Liver (tissue), 9 donors: ENCODE results near the gene CAB39. TPM values are rescaled to one million over a fixed set of nuclear protein-coding genes. Genes with fewer than 3 reads are reported as not detected.

ENCODE experiments used
- DNase-seq: peaks from one replicate; pipeline ENCODE4 v3.0.0-alpha.2; 2017; ENCODE audit warnings: low spot score
- H3K27ac ChIP-seq, 2 donors: one replicate each; pipeline ENCODE4 v1.7.0; 2013; ENCODE audit warnings: inconsistent platforms in 2 of 2, low read length in 2 of 2, control low read depth in 1 of 2, low read depth in 1 of 2, mild to moderate bottlenecking in 1 of 2
- H3K27me3 ChIP-seq, 4 donors: one replicate each; pipeline versions ENCODE4 v1.6.1 to v1.7.0; 2013; ENCODE audit warnings: low read length in 3 of 4, inconsistent platforms in 1 of 4, mild to moderate bottlenecking in 1 of 4, moderate library complexity in 1 of 4; ENCODE audit not compliant: control insufficient read depth in 4 of 4, insufficient read depth in 4 of 4
- H3K36me3 ChIP-seq, 4 donors: one replicate each; pipeline versions ENCODE4 v1.6.1 to v1.7.0; 2013; ENCODE audit warnings: low read length in 3 of 4, mild to moderate bottlenecking in 3 of 4, low read depth in 1 of 4, moderate library complexity in 1 of 4; ENCODE audit not compliant: control insufficient read depth in 4 of 4, insufficient read depth in 3 of 4
- H3K4me1 ChIP-seq, 4 donors: one replicate each; pipeline versions ENCODE4 v1.6.1 to v1.7.0; 2013; ENCODE audit warnings: low read length in 3 of 4, mild to moderate bottlenecking in 3 of 4, moderate library complexity in 1 of 4; ENCODE audit not compliant: control insufficient read depth in 4 of 4, insufficient read depth in 4 of 4
- H3K4me3 ChIP-seq, 3 donors: one replicate each; pipeline versions ENCODE4 v1.6.1 to v1.7.0; 2013; ENCODE audit warnings: low read length in 3 of 3, control low read depth in 1 of 3, low read depth in 1 of 3, mild to moderate bottlenecking in 1 of 3
- H3K9ac ChIP-seq, 2 donors: one replicate each; pipeline ENCODE4 v1.7.0; 2013; ENCODE audit warnings: low read length in 2 of 2, mild to moderate bottlenecking in 2 of 2, moderate library complexity in 2 of 2, control low read depth in 1 of 2, low read depth in 1 of 2
- H3K9me3 ChIP-seq, 4 donors: one replicate each; pipeline versions ENCODE4 v1.6.1 to v1.7.0; 2013; ENCODE audit warnings: low read length in 3 of 4; ENCODE audit not compliant: control insufficient read depth in 4 of 4
- EGR1 ChIP-seq, 2 donors: IDR thresholded peaks; 2 replicates each; pipeline ENCODE4 v1.6.1; 2016 to 2018; ENCODE audit warnings: antibody characterized with exemption in 2 of 2, low read depth in 2 of 2
- FOXA1 ChIP-seq: IDR thresholded peaks from 2 replicates; pipeline ENCODE4 v1.6.1; 2016; ENCODE audit warnings: antibody characterized with exemption
- FOXA2 ChIP-seq: IDR thresholded peaks from 2 replicates; pipeline ENCODE4 v1.6.1; 2016; ENCODE audit warnings: antibody characterized with exemption
- GABPA ChIP-seq, 2 donors: IDR thresholded peaks in 1 of 2; conservative IDR thresholded peaks in 1 of 2; 2 replicates each; pipeline ENCODE4 v1.6.1; 2016; ENCODE audit warnings: antibody characterized with exemption in 2 of 2, mild to moderate bottlenecking in 1 of 2, moderate library complexity in 1 of 2
- HNF4A ChIP-seq, 2 donors: conservative IDR thresholded peaks; 2 replicates each; pipeline ENCODE4 v1.6.1; 2016; ENCODE audit warnings: antibody characterized with exemption in 2 of 2, mild to moderate bottlenecking in 2 of 2
- HNF4G ChIP-seq: IDR thresholded peaks from 2 replicates; pipeline ENCODE4 v1.6.1; 2016; ENCODE audit warnings: antibody characterized with exemption
- NR2F2 ChIP-seq: IDR thresholded peaks from 2 replicates; pipeline ENCODE4 v1.6.1; 2016; ENCODE audit warnings: antibody characterized with exemption
- RXRA ChIP-seq, 2 donors: IDR thresholded peaks; 2 replicates each; pipeline ENCODE4 v1.6.1; 2017 to 2018; ENCODE audit warnings: antibody characterized with exemption in 2 of 2, mild to moderate bottlenecking in 1 of 2
- SP1 ChIP-seq: IDR thresholded peaks from 2 replicates; pipeline ENCODE4 v1.6.1; 2018; ENCODE audit warnings: antibody characterized with exemption, mild to moderate bottlenecking
- YY1 ChIP-seq: IDR thresholded peaks from 2 replicates; pipeline ENCODE4 v1.6.1; 2016; ENCODE audit warnings: antibody characterized with exemption, mild to moderate bottlenecking
- WGBS: extraction: QIAGEN DNeasy Blood & Tissue Kit; methylation state at CpG from one replicate; pipeline ENCODE4 v1.1.7; 2013; 5-methylcytosine and 5-hydroxymethylcytosine counted together
- polyA plus RNA-seq, 2 donors: library from polyadenylated mRNA; stranded (reverse) in 1 of 2; unstranded in 1 of 2; fragments of 200-250 nt in 1 of 2; fragments of >200 nt in 1 of 2; fragmentation: Nextera tagmentation in 1 of 2; extraction: Ambion mirVana in 1 of 2; gene quantifications; one replicate each; pipeline versions ENCODE4 v1.2.1 to v1.2.3, GENCODE V29; 2013 to 2015
- total RNA-seq, 2 donors: library from RNA; depleted of rRNA; stranded (reverse); fragments of >200 nt; gene quantifications; one replicate each; pipeline ENCODE4 v1.2.3, GENCODE V29; 2014
- TF ChIP-seq, protein P1 (sequence below): fragments of 150-350 bp; IDR thresholded peaks from 2 replicates; pipeline ENCODE4 v1.5.1; 2017; ENCODE audit warnings: improper control_type of control experiment, low read depth, low read length; ENCODE audit not compliant: missing input control
- TF ChIP-seq, protein P2 (sequence below): IDR thresholded peaks from 2 replicates; pipeline ENCODE4 v1.6.1; 2016; ENCODE audit warnings: antibody characterized with exemption, mild to moderate bottlenecking
- TF ChIP-seq, protein P3 (sequence below): IDR thresholded peaks from 2 replicates; pipeline ENCODE4 v1.6.1; 2016; ENCODE audit warnings: antibody characterized with exemption
- donor health status: healthy.
- donor health status: healthy.
- donor health status: healthy.
- donor health status: healthy.
- donor health status: healthy.

CAB39 gene
- total and polyA plus RNA-seq, 4 donors: 9.2 to 39.8 (median 26.5) TPM

DNA sequence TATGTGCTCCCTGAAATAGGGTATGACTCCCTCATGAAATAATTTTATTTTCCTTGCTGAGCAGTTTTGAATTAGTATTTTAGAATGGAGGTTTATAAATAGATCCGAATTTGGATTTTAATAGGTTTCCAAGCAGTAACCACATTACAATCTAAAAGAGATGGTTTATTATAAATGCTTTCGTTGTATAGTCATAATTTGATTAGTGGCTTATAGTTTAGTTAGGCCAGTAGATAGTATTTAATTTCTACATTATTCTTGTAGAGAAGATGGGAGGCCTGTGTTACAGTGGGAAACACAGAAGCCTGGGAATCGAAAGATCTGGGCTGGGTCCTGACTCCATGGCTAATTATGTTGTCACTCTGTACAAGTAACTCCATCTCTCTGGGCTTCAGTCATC, 6.7 kb downstream of the CAB39 start (continued):
- TF ChIP-seq, protein P1, sequence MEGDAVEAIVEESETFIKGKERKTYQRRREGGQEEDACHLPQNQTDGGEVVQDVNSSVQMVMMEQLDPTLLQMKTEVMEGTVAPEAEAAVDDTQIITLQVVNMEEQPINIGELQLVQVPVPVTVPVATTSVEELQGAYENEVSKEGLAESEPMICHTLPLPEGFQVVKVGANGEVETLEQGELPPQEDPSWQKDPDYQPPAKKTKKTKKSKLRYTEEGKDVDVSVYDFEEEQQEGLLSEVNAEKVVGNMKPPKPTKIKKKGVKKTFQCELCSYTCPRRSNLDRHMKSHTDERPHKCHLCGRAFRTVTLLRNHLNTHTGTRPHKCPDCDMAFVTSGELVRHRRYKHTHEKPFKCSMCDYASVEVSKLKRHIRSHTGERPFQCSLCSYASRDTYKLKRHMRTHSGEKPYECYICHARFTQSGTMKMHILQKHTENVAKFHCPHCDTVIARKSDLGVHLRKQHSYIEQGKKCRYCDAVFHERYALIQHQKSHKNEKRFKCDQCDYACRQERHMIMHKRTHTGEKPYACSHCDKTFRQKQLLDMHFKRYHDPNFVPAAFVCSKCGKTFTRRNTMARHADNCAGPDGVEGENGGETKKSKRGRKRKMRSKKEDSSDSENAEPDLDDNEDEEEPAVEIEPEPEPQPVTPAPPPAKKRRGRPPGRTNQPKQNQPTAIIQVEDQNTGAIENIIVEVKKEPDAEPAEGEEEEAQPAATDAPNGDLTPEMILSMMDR: no peak
- TF ChIP-seq YY1: no peak
- TF ChIP-seq GABPA (IDR thresholded peaks at IDR 0.05 in 1 of 2, conservative IDR thresholded peaks at IDR 0.05 in 1 of 2): no peak
- no peak for TF ChIP-seq HNF4G
- TF ChIP-seq NR2F2: no peak
- no peak for TF ChIP-seq HNF4A (conservative IDR thresholded peaks at IDR 0.05)
- no peak for TF ChIP-seq FOXA1
- no peak for TF ChIP-seq FOXA2

DNA sequence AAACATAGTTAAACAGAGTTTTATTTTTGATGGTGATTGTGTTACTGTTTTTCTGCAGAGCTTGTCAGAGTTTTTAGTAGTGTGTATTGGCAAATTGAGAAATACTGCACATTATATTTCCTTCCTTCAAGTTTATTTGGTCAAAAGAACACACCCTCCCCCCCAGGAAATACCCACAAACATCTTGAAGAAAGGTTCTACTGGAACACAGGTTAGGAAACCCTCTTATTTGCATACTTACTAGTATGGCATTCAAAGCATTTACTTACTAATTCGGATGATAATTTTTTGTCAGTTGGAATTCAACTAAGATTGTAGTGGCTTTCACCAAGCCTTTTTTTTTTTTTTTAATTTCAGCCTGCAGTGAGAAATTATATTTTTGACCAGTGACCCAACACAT, 9.1 kb downstream of the CAB39 start:
- Histone ChIP-seq H3K4me3 (no peak overlapping the region), H3K36me3 (peaks cover under 1 to 5% (median 2%) of the 10 kb centered on the region in 4 donors), H3K27ac (no peak overlapping the region), H3K27me3 (no peaks in the 10 kb centered on the region), H3K9me3 (no peaks in the 10 kb centered on the region), H3K4me1 (peaks cover 0 to 4% (median 1%) of the 10 kb centered on the region in 4 donors), H3K9ac (no peak overlapping the region)
- DNase-seq: no peak
- 87% methylated on average over 1 of the region's 1 CpG for WGBS
- TF ChIP-seq FOXA2: no peak
- TF ChIP-seq RXRA (IDR thresholded peaks at IDR 0.05): no peak
- no peak for TF ChIP-seq SP1
- TF ChIP-seq, protein P1: no peak
- TF ChIP-seq NR2F2: no peak
- TF ChIP-seq HNF4G: no peak
- no peak for TF ChIP-seq EGR1 (IDR thresholded peaks at IDR 0.05; ENCODE audit: low read depth in 2 of 2)
- TF ChIP-seq, protein P2, sequence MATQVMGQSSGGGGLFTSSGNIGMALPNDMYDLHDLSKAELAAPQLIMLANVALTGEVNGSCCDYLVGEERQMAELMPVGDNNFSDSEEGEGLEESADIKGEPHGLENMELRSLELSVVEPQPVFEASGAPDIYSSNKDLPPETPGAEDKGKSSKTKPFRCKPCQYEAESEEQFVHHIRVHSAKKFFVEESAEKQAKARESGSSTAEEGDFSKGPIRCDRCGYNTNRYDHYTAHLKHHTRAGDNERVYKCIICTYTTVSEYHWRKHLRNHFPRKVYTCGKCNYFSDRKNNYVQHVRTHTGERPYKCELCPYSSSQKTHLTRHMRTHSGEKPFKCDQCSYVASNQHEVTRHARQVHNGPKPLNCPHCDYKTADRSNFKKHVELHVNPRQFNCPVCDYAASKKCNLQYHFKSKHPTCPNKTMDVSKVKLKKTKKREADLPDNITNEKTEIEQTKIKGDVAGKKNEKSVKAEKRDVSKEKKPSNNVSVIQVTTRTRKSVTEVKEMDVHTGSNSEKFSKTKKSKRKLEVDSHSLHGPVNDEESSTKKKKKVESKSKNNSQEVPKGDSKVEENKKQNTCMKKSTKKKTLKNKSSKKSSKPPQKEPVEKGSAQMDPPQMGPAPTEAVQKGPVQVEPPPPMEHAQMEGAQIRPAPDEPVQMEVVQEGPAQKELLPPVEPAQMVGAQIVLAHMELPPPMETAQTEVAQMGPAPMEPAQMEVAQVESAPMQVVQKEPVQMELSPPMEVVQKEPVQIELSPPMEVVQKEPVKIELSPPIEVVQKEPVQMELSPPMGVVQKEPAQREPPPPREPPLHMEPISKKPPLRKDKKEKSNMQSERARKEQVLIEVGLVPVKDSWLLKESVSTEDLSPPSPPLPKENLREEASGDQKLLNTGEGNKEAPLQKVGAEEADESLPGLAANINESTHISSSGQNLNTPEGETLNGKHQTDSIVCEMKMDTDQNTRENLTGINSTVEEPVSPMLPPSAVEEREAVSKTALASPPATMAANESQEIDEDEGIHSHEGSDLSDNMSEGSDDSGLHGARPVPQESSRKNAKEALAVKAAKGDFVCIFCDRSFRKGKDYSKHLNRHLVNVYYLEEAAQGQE: no peak
- TF ChIP-seq, protein P3, sequence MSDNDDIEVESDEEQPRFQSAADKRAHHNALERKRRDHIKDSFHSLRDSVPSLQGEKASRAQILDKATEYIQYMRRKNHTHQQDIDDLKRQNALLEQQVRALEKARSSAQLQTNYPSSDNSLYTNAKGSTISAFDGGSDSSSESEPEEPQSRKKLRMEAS: no peak
- TF ChIP-seq YY1: no peak
